ENCODE results near the gene NFIA.

DNA sequence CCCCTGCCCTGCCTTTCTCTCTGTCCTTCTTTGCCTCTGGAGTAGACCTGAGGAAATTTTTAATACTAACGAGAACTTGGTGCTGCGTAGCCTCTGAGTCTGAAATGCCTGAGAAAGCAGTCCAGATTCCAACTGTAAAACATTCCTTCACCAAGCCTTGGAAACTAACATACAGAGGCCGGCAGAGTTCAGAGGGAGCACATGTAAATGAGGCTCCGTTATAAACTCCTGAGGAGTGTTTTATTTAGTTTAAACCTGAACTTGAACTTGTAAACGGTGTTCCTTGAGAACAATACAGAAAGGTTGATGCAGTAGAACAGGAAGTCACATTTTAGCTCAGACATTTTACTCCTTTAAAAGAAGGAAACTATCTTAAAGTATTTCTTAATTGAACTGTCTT lies 361.9 kb downstream of the NFIA start:
- TF ChIP-seq, protein P1, sequence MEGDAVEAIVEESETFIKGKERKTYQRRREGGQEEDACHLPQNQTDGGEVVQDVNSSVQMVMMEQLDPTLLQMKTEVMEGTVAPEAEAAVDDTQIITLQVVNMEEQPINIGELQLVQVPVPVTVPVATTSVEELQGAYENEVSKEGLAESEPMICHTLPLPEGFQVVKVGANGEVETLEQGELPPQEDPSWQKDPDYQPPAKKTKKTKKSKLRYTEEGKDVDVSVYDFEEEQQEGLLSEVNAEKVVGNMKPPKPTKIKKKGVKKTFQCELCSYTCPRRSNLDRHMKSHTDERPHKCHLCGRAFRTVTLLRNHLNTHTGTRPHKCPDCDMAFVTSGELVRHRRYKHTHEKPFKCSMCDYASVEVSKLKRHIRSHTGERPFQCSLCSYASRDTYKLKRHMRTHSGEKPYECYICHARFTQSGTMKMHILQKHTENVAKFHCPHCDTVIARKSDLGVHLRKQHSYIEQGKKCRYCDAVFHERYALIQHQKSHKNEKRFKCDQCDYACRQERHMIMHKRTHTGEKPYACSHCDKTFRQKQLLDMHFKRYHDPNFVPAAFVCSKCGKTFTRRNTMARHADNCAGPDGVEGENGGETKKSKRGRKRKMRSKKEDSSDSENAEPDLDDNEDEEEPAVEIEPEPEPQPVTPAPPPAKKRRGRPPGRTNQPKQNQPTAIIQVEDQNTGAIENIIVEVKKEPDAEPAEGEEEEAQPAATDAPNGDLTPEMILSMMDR (optimal IDR thresholded peaks at IDR 0.05 in 1 of 3, IDR thresholded peaks at IDR 0.05 in 1 of 3, conservative IDR thresholded peaks at IDR 0.05 in 1 of 3; ENCODE audit: extremely low read depth in 1 of 3, insufficient read depth in 2 of 3, low read length in 3 of 3), result no peak
- no peak for TF ChIP-seq EZH2 (IDR thresholded peaks at IDR 0.05; ENCODE audit: low read length)
